ENCODE measurements around the gene ZNF491.
"Not testable (repeated sequence)": the region's sequence is repeated elsewhere in the genome, so short reads cannot be mapped to it uniquely, and the experiment has no call there.

ZNF491 gene

GRCh38 chr19:11806354-11807098, 8.2 kb downstream of the ZNF491 start:
- DNase-seq (ENCODE audit: low spot score), result no peak

GRCh38 chr19:11807099-11807380, 8.7 kb downstream of the ZNF491 start:
- no peak for DNase-seq (ENCODE audit: low spot score)

- no peak for DNase-seq (ENCODE audit: low spot score)
Observed at GRCh38 chr19:11813703-11814028, 15.3 kb downstream of the ZNF491 start.

- DNase-seq (ENCODE audit: low spot score), result peak; percentile 95
Observed at GRCh38 chr19:11814029-11814699, 15.8 kb downstream of the ZNF491 start, which contains the start of gene ZNF440. TSS of gene ZNF440 (plus strand) at chr19:11814273. CDS start at chr19:11814448, 175 bp downstream.

GRCh38 chr19:11814700-11815035, 16.3 kb downstream of the ZNF491 start:
- peak; percentile 12 for DNase-seq (ENCODE audit: low spot score)

GRCh38 chr19:11821474-11822109, 23.3 kb downstream of the ZNF491 start:
- no peak for DNase-seq (ENCODE audit: low spot score)

GRCh38 chr19:11828957-11829876, 30.9 kb downstream of the ZNF491 start:
- not testable (repeated sequence) for DNase-seq (ENCODE audit: low spot score)

GRCh38 chr19:11832253-11832912, 34.1 kb downstream of the ZNF491 start:
- DNase-seq (ENCODE audit: low spot score), result no peak

- DNase-seq (ENCODE audit: low spot score), result no peak
Observed at GRCh38 chr19:11833541-11833940, 35.2 kb downstream of the ZNF491 start.

- DNase-seq (ENCODE audit: low spot score), result not testable (repeated sequence)
Observed at GRCh38 chr19:11835626-11836066, 37.3 kb downstream of the ZNF491 start.

GRCh38 chr19:11843722-11844121, 45.4 kb downstream of the ZNF491 start:
- DNase-seq (ENCODE audit: low spot score), result peak; percentile 8

- not testable (repeated sequence) for DNase-seq (ENCODE audit: low spot score)
Observed at GRCh38 chr19:11847615-11848014, 49.3 kb downstream of the ZNF491 start.

GRCh38 chr19:11848200-11848593, 49.9 kb downstream of the ZNF491 start:
- DNase-seq (ENCODE audit: low spot score), result no peak

GRCh38 chr19:11848594-11849469, 50.5 kb downstream of the ZNF491 start, which contains the start of gene ZNF439:
TSS of gene ZNF439 (plus strand) at chr19:11848726. CDS start at chr19:11848868, 142 bp downstream.
- peak; percentile 93 for DNase-seq (ENCODE audit: low spot score)

GRCh38 chr19:11850289-11850688, 52.0 kb downstream of the ZNF491 start:
- not testable (repeated sequence) for DNase-seq (ENCODE audit: low spot score)

- DNase-seq (ENCODE audit: low spot score), result no peak
Observed at GRCh38 chr19:11853358-11853757, 55.0 kb downstream of the ZNF491 start.

GRCh38 chr19:11856596-11857250, 58.4 kb downstream of the ZNF491 start:
- no peak for DNase-seq (ENCODE audit: low spot score)

Data from globus pallidus (tissue), 1 donor.